Measurements from ENCODE around the gene RELCH. TPM values are rescaled to one million over a fixed set of nuclear protein-coding genes. Genes with fewer than 3 reads are reported as not detected.

RELCH gene
- total RNA-seq, 4 donors from 2014 or later, result 37.0 to 117 (median 68.7) TPM

DNA sequence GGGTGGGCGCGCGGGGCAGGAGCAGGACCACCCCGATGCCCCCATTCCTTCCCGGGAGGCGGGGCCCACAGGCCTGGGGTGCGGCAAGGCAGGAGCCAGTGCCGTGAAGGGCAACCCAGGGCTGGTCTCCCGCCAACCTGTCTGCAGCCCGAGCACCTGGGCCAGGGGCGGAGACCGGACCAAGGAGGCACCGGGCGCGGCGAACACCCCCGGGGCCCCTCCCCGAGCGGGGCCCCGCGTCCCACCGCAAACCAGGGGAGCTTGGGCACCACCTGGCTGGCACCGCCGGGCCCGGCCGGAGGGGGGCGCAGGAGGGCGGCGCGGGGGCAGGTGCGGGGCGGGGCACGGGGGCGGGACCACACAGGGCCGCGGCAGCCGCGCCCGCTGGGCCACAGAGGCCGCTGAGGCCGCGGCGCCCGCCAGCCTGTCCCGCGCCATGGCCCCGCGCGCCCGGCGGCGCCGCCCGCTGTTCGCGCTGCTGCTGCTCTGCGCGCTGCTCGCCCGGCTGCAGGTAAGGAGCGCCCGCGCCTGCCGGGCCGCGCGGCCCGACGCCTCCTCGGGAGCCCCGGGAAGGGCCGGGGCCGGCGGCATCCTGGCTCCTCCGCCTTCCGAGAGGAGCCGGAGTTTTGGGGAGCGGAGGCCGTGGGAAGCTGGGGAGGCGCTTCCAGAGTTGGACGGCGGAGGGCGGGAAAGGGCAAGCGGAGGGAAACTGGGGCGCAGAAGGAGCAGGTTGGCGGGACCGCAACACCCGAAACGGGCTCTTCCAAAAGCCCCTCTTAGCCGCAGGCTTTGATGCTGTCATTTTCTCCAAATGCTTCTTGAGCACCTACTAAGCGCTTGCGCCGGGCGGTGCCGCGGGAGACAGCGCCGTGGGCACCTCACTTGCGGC, 138.1 kb downstream of the RELCH start, which contains the start of gene TNFRSF11A:
TSS of gene TNFRSF11A (plus strand) at position 394 of the 889 bp plus-strand sequence. CDS start at position 437, 43 bp downstream.
- H3K36me3 ChIP-seq, result no peaks in the 10 kb centered on the region
- H3K4me1 ChIP-seq, result peaks cover 10 to 60% (median 44%) of the 10 kb centered on the region in 4 donors
- H3K27me3 ChIP-seq, result peaks cover 61% of the 10 kb centered on the region
- no peaks in the 10 kb centered on the region for H3K9me3 ChIP-seq
- TF ChIP-seq EP300 (IDR thresholded peaks at IDR 0.05; ENCODE audit: low read depth), result no peak
- TF ChIP-seq, protein P1, sequence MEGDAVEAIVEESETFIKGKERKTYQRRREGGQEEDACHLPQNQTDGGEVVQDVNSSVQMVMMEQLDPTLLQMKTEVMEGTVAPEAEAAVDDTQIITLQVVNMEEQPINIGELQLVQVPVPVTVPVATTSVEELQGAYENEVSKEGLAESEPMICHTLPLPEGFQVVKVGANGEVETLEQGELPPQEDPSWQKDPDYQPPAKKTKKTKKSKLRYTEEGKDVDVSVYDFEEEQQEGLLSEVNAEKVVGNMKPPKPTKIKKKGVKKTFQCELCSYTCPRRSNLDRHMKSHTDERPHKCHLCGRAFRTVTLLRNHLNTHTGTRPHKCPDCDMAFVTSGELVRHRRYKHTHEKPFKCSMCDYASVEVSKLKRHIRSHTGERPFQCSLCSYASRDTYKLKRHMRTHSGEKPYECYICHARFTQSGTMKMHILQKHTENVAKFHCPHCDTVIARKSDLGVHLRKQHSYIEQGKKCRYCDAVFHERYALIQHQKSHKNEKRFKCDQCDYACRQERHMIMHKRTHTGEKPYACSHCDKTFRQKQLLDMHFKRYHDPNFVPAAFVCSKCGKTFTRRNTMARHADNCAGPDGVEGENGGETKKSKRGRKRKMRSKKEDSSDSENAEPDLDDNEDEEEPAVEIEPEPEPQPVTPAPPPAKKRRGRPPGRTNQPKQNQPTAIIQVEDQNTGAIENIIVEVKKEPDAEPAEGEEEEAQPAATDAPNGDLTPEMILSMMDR (IDR thresholded peaks at IDR 0.05), result peak in 4 of 5 experiments; percentile 20 to 56 (median 42)
- in situ Hi-C loops (cut with MboI; ENCODE audit: low pct_ligation_motif_present in 1 of 4, low pct_unique_long_range_greater_than_20kb in 1 of 4, low sequenced_read_pairs in 3 of 4) (no loop called here), intact Hi-C loops (cut with DNase I; ENCODE audit: low total_unique reads) (no loop called here)
- peak; percentile 83 for DNase-seq
- H3K4me3 ChIP-seq, result peak within 1 kb of the TSS; percentile 36 to 59 (median 56)
- H3K27ac ChIP-seq, result peak within 1 kb of the TSS; percentile 55 to 83 (median 82)
- WGBS, 2 donors (ENCODE audit: low coverage in 1 of 2), result 0 to 1% methylated on average over 2 to 54 of the region's 99 CpGs

DNA sequence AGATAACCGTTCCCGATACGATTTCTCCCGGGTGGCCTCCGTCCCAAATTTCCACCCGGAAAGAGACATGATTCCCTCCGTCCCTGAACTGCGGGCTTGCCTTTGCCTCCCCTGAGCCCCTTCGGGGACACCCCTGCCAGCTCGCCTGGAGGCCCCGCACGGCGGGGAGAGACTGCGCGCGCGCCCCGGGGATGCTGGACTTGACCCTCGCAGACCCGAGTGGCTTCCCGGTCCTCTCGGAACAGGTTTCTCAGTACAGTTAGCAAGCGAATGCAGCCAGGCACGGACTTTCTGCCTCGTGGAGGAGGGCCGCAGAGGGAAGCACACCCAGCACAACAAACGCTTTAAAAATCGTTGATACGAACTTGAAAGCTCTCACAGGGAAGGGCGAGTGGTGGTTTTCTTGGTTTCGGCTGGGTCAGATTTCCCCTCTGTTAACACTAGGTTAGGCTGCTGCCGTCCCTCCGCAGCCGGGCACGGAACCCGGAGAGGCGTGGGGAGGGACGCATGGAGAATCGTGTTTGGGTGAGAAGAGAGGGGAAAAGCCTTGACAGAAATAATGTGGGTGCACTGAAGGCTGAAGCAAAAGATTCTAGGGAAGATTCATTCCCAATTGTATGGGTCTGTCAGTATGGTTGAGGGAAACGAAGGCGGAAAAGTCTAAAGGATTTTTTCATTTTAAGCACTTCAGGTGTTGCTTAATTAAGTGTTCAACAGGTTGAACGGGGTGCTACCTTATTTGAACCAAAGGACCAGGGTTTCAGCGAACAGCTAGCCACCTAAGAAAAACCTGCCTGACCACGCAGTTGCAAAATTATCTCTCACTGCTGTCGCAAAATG, 139.0 kb downstream of the RELCH start:
- H3K36me3 ChIP-seq, result no peaks in the 10 kb centered on the region
- in situ Hi-C loops (cut with MboI; ENCODE audit: low pct_ligation_motif_present in 1 of 4, low pct_unique_long_range_greater_than_20kb in 1 of 4, low sequenced_read_pairs in 3 of 4), result no loop called here
- DNase-seq, result peak; percentile 34
- H3K4me3 ChIP-seq, result peak overlapping the region; percentile 36 to 59 (median 56)
- peak overlapping the region; percentile 55 to 83 (median 82) for H3K27ac ChIP-seq
- intact Hi-C loops (cut with DNase I; ENCODE audit: low total_unique reads), result no loop called here
- H3K9me3 ChIP-seq, result no peaks in the 10 kb centered on the region
- H3K4me1 ChIP-seq, result peaks cover 10 to 67% (median 51%) of the 10 kb centered on the region in 4 donors
- TF ChIP-seq POLR2A (IDR thresholded peaks at IDR 0.05) (no peak), POLR2AphosphoS5 (IDR thresholded peaks at IDR 0.05) (no peak), EP300 (IDR thresholded peaks at IDR 0.05; ENCODE audit: low read depth) (no peak)
- TF ChIP-seq, protein P1 (IDR thresholded peaks at IDR 0.05), result no peak
- 4 to 7% methylated on average over 15 to 44 of the region's 45 CpGs for WGBS, 2 donors (ENCODE audit: low coverage in 1 of 2)
- H3K27me3 ChIP-seq, result peaks cover 66% of the 10 kb centered on the region

DNA sequence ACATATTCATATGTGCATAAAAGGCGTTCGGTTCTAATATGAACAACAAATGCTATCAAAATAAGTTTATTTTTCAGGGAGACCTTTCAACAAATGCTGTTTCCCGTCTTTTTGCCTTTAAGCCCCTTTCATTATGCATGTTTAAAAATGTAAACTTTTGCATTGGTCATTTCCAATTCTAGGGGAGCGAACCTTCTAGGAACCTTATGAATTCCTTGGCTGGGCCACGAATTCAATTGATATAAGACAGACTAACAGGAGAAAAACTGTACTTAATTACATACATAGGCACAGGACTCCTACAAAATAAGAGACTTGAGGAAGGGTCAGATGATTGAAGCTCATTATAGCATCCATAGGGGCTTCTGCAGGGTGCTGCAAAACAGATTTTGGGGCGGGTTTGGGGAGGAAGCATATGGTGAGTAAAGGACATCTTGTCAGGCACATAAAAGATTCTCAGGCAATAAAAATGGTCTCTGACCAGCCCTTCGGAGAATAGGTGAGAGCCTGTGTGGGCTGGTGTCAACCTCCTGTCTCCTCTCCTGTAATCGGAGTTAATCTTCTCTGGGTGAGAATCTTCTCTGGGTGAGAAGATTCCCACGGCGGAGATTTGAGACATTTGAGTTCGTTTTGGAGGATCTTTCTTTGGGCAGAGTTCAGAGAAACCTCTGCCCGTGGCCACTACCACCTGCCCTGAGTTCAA, 139.7 kb downstream of the RELCH start:
- Histone ChIP-seq H3K36me3 (no peaks in the 10 kb centered on the region), H3K4me3 (peak overlapping the region in 3 of 4 donors; percentile 53 to 59 (median 58)), H3K9me3 (no peaks in the 10 kb centered on the region), H3K27me3 (peaks cover 66% of the 10 kb centered on the region), H3K4me1 (peaks cover 10 to 75% (median 54%) of the 10 kb centered on the region in 4 donors), H3K27ac (peak overlapping the region; percentile 80 to 83 (median 82))
- DNase-seq, result no peak
- in situ Hi-C loops (cut with MboI; ENCODE audit: low pct_ligation_motif_present in 1 of 4, low pct_unique_long_range_greater_than_20kb in 1 of 4, low sequenced_read_pairs in 3 of 4), result no loop called here
- intact Hi-C loops (cut with DNase I; ENCODE audit: low total_unique reads), result no loop called here
- TF ChIP-seq, protein P1 (IDR thresholded peaks at IDR 0.05), result no peak
- no peak for TF ChIP-seq POLR2A (IDR thresholded peaks at IDR 0.05)
- no peak for TF ChIP-seq POLR2AphosphoS5 (IDR thresholded peaks at IDR 0.05)
- TF ChIP-seq EP300 (IDR thresholded peaks at IDR 0.05; ENCODE audit: low read depth), result no peak
- 24 to 40% methylated on average over 8 to 12 of the region's 12 CpGs for WGBS, 2 donors (ENCODE audit: low coverage in 1 of 2)
